Small intestine (tissue), 7 donors: Measurements from ENCODE around the gene EHD3. TPM values are rescaled to one million over a fixed set of nuclear protein-coding genes. Genes with fewer than 3 reads are reported as not detected.

ENCODE experiments used
- DNase-seq, 2 donors: peaks; one replicate each; pipeline versions ENCODE4 v3.0.0 to v3.0.0-alpha.2; 2013
- FAIRE-seq: peaks from 2 replicates; lab custom pipeline; 2012; peaks lifted over from hg19 to GRCh38; lab: Jason Lieb, UNC
- H3K27ac ChIP-seq, 3 donors: one replicate each; pipeline ENCODE4 v1.5.1; 2013; ENCODE audit warnings: low read length in 2 of 3, mild to moderate bottlenecking in 2 of 3, control low read depth in 1 of 3, inconsistent platforms in 1 of 3, low read depth in 1 of 3, moderate library complexity in 1 of 3
- H3K27me3 ChIP-seq, 3 donors: one replicate each; pipeline ENCODE4 v1.6.1; 2013; ENCODE audit warnings: low read length in 3 of 3, inconsistent platforms in 1 of 3; ENCODE audit not compliant: control insufficient read depth in 3 of 3, insufficient read depth in 3 of 3
- H3K36me3 ChIP-seq, 3 donors: one replicate each; pipeline ENCODE4 v1.6.1; 2013; ENCODE audit warnings: low read length in 3 of 3, inconsistent platforms in 1 of 3, low read depth in 1 of 3, mild to moderate bottlenecking in 1 of 3, moderate library complexity in 1 of 3; ENCODE audit not compliant: control insufficient read depth in 3 of 3, insufficient read depth in 2 of 3
- H3K4me1 ChIP-seq, 3 donors: one replicate each; pipeline ENCODE4 v1.6.1; 2013; ENCODE audit warnings: low read length in 2 of 3, inconsistent platforms in 1 of 3, low read depth in 1 of 3, mild to moderate bottlenecking in 1 of 3, moderate library complexity in 1 of 3; ENCODE audit not compliant: control insufficient read depth in 3 of 3, insufficient read depth in 2 of 3
- H3K4me3 ChIP-seq, 3 donors: one replicate each; pipeline ENCODE4 v1.5.1; 2013; ENCODE audit warnings: low read length in 3 of 3, control low read depth in 1 of 3, inconsistent platforms in 1 of 3, low read depth in 1 of 3, mild to moderate bottlenecking in 1 of 3, moderate library complexity in 1 of 3
- H3K9me3 ChIP-seq, 2 donors: one replicate each; pipeline ENCODE4 v1.6.1; 2013; ENCODE audit warnings: low read depth in 1 of 2, low read length in 1 of 2; ENCODE audit not compliant: control insufficient read depth in 2 of 2, insufficient read depth in 1 of 2
- WGBS, 3 donors: extraction: QIAGEN DNeasy Blood & Tissue Kit; methylation state at CpG; one replicate each; pipeline ENCODE4 v1.1.7; 2013; 5-methylcytosine and 5-hydroxymethylcytosine counted together
- polyA plus RNA-seq, 4 donors: library from polyadenylated mRNA; stranded (reverse) in 3 of 4; unstranded in 1 of 4; fragments of 200-250 nt in 3 of 4; fragments of 120-200 nt in 1 of 4; gene quantifications; one replicate each; pipeline versions ENCODE4 v1.2.1 to v1.2.3, GENCODE V29; 2013
- donor health status: healthy with polysubstance abuse.
- donor health status: control.
- donor health status: control.
- donor health status: Bipolar disorder and iron deficiency.
- donor health status: healthy.

The EHD3 gene
- polyA plus RNA-seq, 4 donors = 0.22 to 2.7 (median 1.9) TPM

GRCh38 chr2:31260870-31261269 is 26.9 kb downstream of the EHD3 start:
- Histone ChIP-seq H3K4me3 (no peak overlapping the region), H3K27ac (no peak overlapping the region), H3K36me3 (peaks cover 0 to 10% (median 0%) of the 10 kb centered on the region in 3 donors), H3K27me3 (no peaks in the 10 kb centered on the region), H3K9me3 (no peaks in the 10 kb centered on the region), H3K4me1 (peaks cover 0 to 16% (median 0%) of the 10 kb centered on the region in 3 donors)
- WGBS, 3 donors = 83 to 87% (median 86%) methylated on average over 4 of the region's 4 CpGs
- FAIRE-seq = no peak
- no peak for DNase-seq

DNA sequence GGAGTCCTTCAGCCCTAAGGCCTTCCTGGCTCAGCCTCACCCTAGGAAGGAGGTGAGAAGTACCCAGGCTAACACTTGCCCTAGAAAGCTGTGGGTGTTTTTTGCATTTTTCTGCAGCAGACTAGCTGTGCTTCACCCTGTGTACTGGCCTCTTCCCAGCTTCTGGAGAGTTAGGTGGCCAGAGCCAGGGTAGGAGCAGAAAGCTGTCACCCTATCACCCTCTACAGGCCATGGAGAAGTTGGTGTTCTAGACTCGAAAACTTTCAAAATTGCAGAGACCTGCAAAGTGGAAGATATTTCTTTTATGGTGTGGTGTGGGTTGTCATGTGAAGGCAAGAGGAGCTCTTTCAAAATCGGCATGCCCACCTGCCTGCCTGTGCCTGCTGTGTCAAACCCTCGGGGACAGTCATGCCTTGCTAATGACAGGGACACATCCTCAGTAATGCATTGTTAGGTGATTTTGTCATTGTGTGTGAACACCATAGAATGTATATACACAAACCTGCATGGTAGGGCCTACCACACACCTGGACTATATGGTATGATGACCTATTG is 29.8 kb downstream of the EHD3 start:
- Histone ChIP-seq H3K36me3 (peaks cover 0 to 28% (median 0%) of the 10 kb centered on the region in 3 donors), H3K4me1 (no peaks in the 10 kb centered on the region), H3K27me3 (no peaks in the 10 kb centered on the region), H3K27ac (no peak overlapping the region), H3K9me3 (no peaks in the 10 kb centered on the region), H3K4me3 (no peak overlapping the region)
- DNase-seq = no peak
- 86 to 91% (median 89%) methylated on average over 3 of the region's 3 CpGs for WGBS, 3 donors
- FAIRE-seq = no peak

DNA sequence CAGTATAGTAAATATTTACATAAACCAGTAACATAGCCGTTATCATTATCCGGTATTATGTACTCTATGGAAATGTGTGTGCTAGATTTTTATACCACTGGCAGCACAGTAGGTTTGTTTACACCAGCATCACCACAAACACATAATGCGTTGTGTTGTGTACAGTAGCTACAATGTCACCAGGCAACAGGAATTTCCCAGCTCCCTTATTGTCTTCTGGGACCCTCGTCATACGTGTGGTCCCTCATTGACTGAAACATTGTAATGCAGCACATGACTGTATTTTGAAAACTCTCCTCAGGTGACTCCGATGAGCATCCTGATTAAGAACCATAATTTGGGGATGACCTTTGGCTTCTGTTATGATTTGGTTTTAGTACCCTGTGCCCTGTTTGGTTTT is 31.3 kb downstream of the EHD3 start:
- 85 to 88% (median 86%) methylated on average over 6 of the region's 6 CpGs for WGBS, 3 donors
- FAIRE-seq (no peak), DNase-seq (no peak)
- Histone ChIP-seq H3K27ac (no peak overlapping the region), H3K4me3 (no peak overlapping the region), H3K9me3 (no peaks in the 10 kb centered on the region), H3K27me3 (no peaks in the 10 kb centered on the region), H3K4me1 (no peaks in the 10 kb centered on the region), H3K36me3 (peaks cover 0 to 28% (median 0%) of the 10 kb centered on the region in 3 donors)

- 54 to 80% (median 67%) methylated on average over 6 of the region's 6 CpGs for WGBS, 3 donors
- H3K27ac ChIP-seq = no peak overlapping the region
- FAIRE-seq = no peak
- DNase-seq = peak in 1 of 2 donors; percentile 15
- no peak overlapping the region for H3K4me3 ChIP-seq
- peaks cover 0 to 21% (median 0%) of the 10 kb centered on the region in 3 donors for H3K36me3 ChIP-seq
- H3K9me3 ChIP-seq = no peaks in the 10 kb centered on the region
- H3K27me3 ChIP-seq = no peaks in the 10 kb centered on the region
- H3K4me1 ChIP-seq = no peaks in the 10 kb centered on the region
Measured at GRCh38 chr2:31266804-31267203, 32.9 kb downstream of the EHD3 start.

- no peak for DNase-seq
- no peaks in the 10 kb centered on the region for H3K9me3 ChIP-seq
- FAIRE-seq = no peak
- no peak overlapping the region for H3K4me3 ChIP-seq
- H3K27me3 ChIP-seq = no peaks in the 10 kb centered on the region
- no peaks in the 10 kb centered on the region for H3K4me1 ChIP-seq
- whole genome bisulfite sequencing, 3 donors = 86 to 92% (median 92%) methylated on average over 7 to 8 of the region's 8 CpGs
- H3K36me3 ChIP-seq = peaks cover 0 to 21% (median 0%) of the 10 kb centered on the region in 3 donors
- no peak overlapping the region for H3K27ac ChIP-seq
Measured at GRCh38 chr2:31267437-31268120, 33.6 kb downstream of the EHD3 start.

- no peak for FAIRE-seq
- H3K27ac ChIP-seq = no peak overlapping the region
Measured at GRCh38 chr2:31268344-31268743, 34.4 kb downstream of the EHD3 start.

GRCh38 chr2:31269087-31269486 is 35.1 kb downstream of the EHD3 start:
- DNase-seq = no peak
- Histone ChIP-seq H3K9me3 (no peaks in the 10 kb centered on the region), H3K4me1 (no peaks in the 10 kb centered on the region), H3K36me3 (peaks cover 0 to 18% (median 0%) of the 10 kb centered on the region in 3 donors), H3K27me3 (no peaks in the 10 kb centered on the region), H3K4me3 (no peak overlapping the region), H3K27ac (no peak overlapping the region)
- 80 to 81% (median 80%) methylated on average over 4 of the region's 4 CpGs for WGBS, 3 donors
- FAIRE-seq = no peak

More at GRCh38 chr2:31268344-31268743, 34.4 kb downstream of the EHD3 start:
- WGBS, 3 donors = 94 to 99% (median 98%) methylated on average over 2 of the region's 2 CpGs
- Histone ChIP-seq H3K4me3 (no peak overlapping the region), H3K27me3 (no peaks in the 10 kb centered on the region), H3K36me3 (peaks cover 0 to 21% (median 0%) of the 10 kb centered on the region in 3 donors), H3K4me1 (no peaks in the 10 kb centered on the region), H3K9me3 (no peaks in the 10 kb centered on the region)
- no peak for DNase-seq

- DNase-seq (no peak), FAIRE-seq (no peak)
- WGBS, 3 donors = 92 to 99% (median 95%) methylated on average over 3 of the region's 3 CpGs
- Histone ChIP-seq H3K4me3 (no peak overlapping the region), H3K27me3 (no peaks in the 10 kb centered on the region), H3K4me1 (no peaks in the 10 kb centered on the region), H3K9me3 (no peaks in the 10 kb centered on the region), H3K36me3 (peaks cover 0 to 18% (median 0%) of the 10 kb centered on the region in 3 donors), H3K27ac (no peak overlapping the region)
Measured at GRCh38 chr2:31270131-31270530, 36.2 kb downstream of the EHD3 start.
